GM12873 (cell line): Measurements from ENCODE around the gene KCTD5.

Experiments used
- CTCF ChIP-seq: IDR thresholded peaks from 2 replicates; pipeline ENCODE4 v1.5.1; 2012; ENCODE audit warnings: low read depth, mild to moderate bottlenecking, moderate library complexity, low read length, control low read depth; ENCODE audit not compliant: insufficient read depth; ENCODE audit errors: missing control alignments

The KCTD5 gene

GRCh38 chr16:2751577-2752034 is 69.3 kb downstream of the KCTD5 start:
- TF ChIP-seq CTCF: no peak

GRCh38 chr16:2752035-2752849 is 69.9 kb downstream of the KCTD5 start, which contains the start of gene SRRM2:
TSS of gene SRRM2 (plus strand) at chr16:2752638. CDS start at chr16:2756365, 3,727 bp downstream.
- no peak for TF ChIP-seq CTCF

DNA sequence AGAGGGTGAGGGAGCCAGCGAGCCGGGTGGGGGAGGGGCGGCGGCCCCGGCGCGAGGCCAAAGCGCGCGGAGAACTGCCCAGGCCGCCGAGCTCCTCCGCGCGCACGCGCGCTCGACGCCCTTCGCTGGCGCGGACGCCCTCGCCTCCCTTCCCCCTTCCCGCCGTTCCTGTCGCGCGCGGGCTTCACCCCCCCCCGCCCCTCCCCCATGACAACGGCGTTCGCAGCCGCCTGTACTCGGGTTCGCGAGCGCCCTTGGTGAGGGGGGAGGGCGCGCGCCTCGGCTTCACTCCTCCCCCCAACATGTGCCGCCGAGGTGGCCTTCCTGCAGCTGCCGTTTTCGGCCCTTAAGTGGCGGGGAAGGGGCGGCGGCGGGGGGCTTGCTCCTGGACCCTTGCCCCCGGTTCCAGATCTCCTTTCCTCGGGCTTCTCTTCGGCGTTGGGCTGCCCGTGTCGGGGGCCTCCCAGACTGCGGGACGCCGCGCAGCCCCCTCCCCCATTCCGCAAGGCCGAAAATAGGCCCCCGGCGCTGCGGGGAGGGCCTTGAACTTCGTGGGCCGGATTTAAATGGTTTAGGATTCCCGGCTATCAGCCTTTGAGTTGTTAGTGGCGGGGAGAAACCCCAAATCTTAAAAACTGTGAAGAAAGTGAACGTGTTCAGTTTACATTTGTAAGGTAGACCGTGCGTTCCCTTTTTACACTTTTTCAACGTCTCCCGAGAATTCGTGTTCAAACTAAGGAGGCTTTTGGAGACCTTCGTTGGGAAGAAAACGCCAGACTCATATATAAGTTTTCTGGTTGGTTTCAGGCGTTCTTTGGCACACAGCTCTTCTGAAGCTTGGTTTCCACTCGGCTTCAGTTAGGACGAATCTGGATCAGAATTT is 70.8 kb downstream of the KCTD5 start:
- no peak for TF ChIP-seq CTCF

DNA sequence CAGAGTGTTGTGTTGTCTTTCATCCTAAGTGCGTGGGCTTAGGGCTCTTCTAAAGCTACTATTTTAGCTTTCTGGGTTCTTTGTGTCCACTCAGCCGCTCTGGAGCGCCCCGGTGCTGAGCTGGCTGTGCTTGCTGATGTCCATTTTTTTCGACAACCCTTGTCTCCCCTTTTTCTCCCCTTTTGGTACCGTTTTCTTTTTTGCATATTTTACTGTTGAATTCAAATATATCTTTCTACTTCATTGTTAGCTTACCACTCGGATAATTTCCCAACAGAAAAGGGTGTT is 71.4 kb downstream of the KCTD5 start:
- no peak for TF ChIP-seq CTCF

DNA sequence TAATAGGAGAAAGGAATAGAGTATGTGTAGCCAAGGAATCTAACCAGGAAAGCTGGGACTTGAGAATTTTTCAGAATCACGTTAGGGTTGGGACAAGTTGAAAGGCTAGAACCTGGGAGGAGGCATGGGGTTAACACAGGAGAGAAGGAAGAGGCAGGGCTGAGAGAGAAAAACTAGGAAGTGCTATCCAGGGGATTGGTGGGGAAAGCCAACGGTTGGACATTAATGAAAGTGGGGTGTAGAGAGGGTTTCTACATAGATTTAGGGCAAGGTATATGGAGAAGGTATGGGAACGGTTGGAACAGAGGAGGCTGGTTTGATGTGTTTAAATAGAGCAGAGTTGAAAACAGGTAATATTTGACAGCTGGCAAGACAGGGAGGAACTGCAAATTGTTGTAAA is 72.8 kb downstream of the KCTD5 start:
- TF ChIP-seq CTCF: no peak

DNA sequence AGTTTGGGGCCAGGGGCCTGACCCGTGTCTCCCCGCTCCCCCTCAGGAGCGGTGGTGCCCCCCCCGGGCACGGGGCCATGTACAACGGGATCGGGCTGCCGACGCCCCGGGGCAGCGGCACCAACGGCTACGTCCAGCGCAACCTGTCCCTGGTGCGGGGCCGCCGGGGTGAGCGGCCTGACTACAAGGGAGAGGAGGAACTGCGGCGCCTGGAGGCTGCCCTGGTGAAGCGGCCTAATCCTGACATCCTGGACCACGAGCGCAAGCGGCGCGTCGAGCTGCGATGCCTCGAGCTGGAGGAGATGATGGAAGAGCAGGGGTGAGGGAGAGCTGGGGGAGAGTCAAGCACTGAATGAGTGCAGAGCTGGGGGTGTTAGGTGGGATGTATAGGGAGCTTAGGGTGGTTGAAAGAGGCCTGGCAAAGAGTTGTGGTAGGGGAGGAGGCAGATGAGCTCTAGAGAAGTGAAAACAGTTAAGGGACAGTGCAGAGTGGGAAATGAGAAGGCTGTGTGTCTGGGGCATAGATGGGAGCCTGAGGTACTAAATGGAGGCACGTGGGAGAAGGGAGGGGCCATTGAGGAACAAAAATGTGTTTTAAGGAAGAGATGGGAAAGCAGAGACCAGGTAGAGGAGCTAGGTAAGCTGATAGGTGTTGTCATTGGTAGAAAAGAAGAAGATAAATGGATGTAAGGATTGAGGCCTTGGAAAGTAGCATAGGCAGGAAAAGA is 74.1 kb downstream of the KCTD5 start:
- no peak for TF ChIP-seq CTCF

GRCh38 chr16:2757344-2757743 is 75.0 kb downstream of the KCTD5 start:
- TF ChIP-seq CTCF: no peak
